Right cardiac atrium (tissue), 5 donors: Measurements from ENCODE around the gene SPATC1L. TPM values are rescaled to one million over a fixed set of nuclear protein-coding genes. Genes with fewer than 3 reads are reported as not detected.
"Not testable (repeated sequence)": the region's sequence is repeated elsewhere in the genome, so short reads cannot be mapped to it uniquely, and the experiment has no call there.

Experiments used
- ATAC-seq, 2 donors: fragments of 200-7000 bp; cut with Tn5 transposase; one replicate each; pipeline versions ENCODE4 v1.8.0 to v1.9.1; 2020; ENCODE audit warnings: moderate library complexity in 2 of 2, mild to moderate bottlenecking in 1 of 2
- DNase-seq, 3 donors: peaks; one replicate each; pipeline ENCODE4 v3.0.0-alpha.2; 2020
- H3K27ac ChIP-seq: one replicate; pipeline ENCODE4 v1.5.1; 2013; ENCODE audit warnings: mild to moderate bottlenecking, low read length, control low read depth, moderate library complexity
- H3K27me3 ChIP-seq: one replicate; pipeline ENCODE4 v1.6.1; 2013; ENCODE audit not compliant: control insufficient read depth, insufficient read depth
- H3K4me1 ChIP-seq: one replicate; pipeline ENCODE4 v1.6.1; 2013; ENCODE audit warnings: low read length; ENCODE audit not compliant: control insufficient read depth, insufficient read depth
- H3K4me3 ChIP-seq: one replicate; pipeline ENCODE4 v1.5.1; 2013; ENCODE audit warnings: low read length, control low read depth
- H3K9me3 ChIP-seq: one replicate; pipeline ENCODE4 v1.6.1; 2013; ENCODE audit warnings: low read length; ENCODE audit not compliant: control insufficient read depth
- WGBS: extraction: QIAGEN DNeasy Blood & Tissue Kit; methylation state at CpG from one replicate; pipeline ENCODE4 v1.1.7; 2013; 5-methylcytosine and 5-hydroxymethylcytosine counted together
- intact Hi-C, 4 donors: fragments of 100-400 bp; cut with DNase I; formaldehyde crosslinking; loops; one replicate each; pipeline versions ENCODE4 v1.11.0 to v1.14.0; 2022 to 2023
- polyA plus RNA-seq: library from polyadenylated mRNA; stranded (reverse); fragments of 200-250 nt; gene quantifications from one replicate; pipeline ENCODE4 v1.2.3, GENCODE V29; 2013
- total RNA-seq, 4 donors: library from RNA; stranded (reverse); fragmentation: NEBNext Ultra II Directional; extraction: Animal tissue kit (Norgen Biotek cat#: 25700); gene quantifications; one replicate each; pipeline ENCODE4 v1.2.1, GENCODE V29; 2021
- donor health status: healthy with polysubstance abuse.
- donor health status: DM: no; HTN: yes; CAD: no.
- donor health status: DM: no; HTN: no; CAD: no.
- donor health status: DM: no; HTN: yes; CAD: no; lungs with severe emphysema.
- donor health status: DM: yes; HTN: yes; CAD: no.

Gene SPATC1L
- total and polyA plus RNA-seq, 5 donors = 8.8 to 12.0 (median 11.3) TPM

DNA sequence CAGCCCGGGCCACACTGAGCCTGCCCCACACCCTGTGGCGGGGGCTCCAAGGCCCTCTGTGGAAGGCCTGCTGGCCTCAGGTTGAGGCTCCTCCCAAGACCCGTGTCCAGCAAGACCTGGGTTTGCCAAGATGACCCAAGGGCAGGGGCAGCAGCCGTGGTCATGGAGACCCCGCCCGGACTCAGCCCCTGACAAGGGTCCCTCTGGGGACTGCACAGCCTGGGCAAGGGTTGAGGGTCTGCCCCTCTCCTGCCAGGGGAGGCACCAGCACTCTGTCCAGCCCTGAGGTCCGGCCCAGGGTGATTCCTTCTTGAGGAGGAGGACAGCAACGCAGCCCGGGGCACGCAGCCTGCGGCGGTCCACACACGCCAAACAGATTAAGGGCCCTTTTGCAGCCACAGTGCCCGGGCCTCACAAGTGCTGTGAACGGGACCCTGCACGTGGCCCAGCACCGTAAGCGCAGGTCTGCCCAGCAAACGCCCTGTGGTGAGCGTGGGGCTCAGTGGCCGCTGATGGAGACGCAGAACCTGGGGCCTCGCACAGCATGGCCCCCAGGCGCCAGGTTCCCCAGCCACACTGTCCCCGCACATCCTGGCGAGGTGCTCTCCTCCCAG is 3.4 kb downstream of the SPATC1L start:
- no peak overlapping the region for H3K27ac ChIP-seq
- no peak overlapping the region for H3K4me3 ChIP-seq
- ATAC-seq (no peak), DNase-seq (no peak)
- H3K4me1 ChIP-seq = no peaks in the 10 kb centered on the region
- 90% methylated on average over 26 of the region's 26 CpGs for WGBS
- H3K27me3 ChIP-seq = no peaks in the 10 kb centered on the region
- H3K9me3 ChIP-seq = no peaks in the 10 kb centered on the region
- intact Hi-C loops = no loop called here

DNA sequence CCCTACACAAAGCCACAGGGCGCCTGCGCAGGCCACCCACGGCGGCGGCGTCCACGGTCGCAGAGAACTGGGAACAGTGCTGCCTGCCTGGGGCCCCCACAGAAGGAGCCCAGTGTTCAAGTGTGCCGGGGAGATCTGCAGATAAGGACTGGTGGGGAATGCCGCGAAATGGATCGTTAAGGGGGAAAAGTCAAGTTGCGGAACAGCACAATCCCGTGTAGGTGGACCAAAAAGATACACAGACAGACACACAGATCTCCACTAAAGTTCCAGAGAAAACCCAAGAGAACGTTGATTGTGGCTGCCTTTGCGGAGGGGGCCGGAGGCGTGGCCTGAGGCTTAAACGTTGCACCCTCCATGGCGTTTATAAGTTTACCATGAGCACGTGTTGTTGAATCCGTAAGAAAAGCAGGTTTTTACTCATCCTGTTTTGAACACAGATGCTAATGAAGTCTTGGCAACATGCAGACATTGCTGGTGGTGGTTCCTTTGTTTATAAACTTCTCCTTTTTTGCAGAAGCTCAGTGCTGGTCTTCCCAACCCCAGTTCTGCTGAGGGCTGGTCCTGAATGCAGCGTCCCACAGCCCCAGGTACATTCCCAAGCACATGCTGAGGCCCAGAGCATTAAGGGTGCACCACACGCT is 4.1 kb downstream of the SPATC1L start:
- Histone ChIP-seq H3K27ac (no peak overlapping the region), H3K4me1 (no peaks in the 10 kb centered on the region), H3K9me3 (no peaks in the 10 kb centered on the region), H3K4me3 (no peak overlapping the region), H3K27me3 (no peaks in the 10 kb centered on the region)
- intact Hi-C loops = no loop called here
- no peak for ATAC-seq
- WGBS = 83% methylated on average over 24 of the region's 24 CpGs
- DNase-seq = no peak

DNA sequence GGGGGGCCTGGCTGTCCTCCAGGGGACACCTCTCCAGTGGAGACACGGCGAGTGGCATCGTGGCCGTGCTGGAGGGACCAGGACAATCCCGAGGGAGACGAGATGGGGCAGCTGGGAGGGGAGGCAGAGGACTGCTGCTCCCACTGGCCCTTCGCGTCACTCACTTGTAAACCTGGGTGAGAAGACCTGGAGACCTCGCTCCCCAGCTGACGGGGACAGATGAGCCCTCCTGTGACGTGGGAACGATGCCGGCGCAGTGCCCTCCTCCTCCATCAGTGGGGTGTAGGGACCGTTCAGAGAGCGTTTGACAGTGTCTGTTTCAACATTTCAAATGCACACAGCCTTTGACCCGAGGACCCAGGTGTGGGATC is 4.6 kb downstream of the SPATC1L start:
- Histone ChIP-seq H3K9me3 (no peaks in the 10 kb centered on the region), H3K4me3 (no peak overlapping the region), H3K27ac (no peak overlapping the region), H3K27me3 (no peaks in the 10 kb centered on the region), H3K4me1 (no peaks in the 10 kb centered on the region)
- intact Hi-C loops = no loop called here
- DNase-seq (no peak), ATAC-seq (no peak)
- 87% methylated on average over 17 of the region's 17 CpGs for WGBS

DNA sequence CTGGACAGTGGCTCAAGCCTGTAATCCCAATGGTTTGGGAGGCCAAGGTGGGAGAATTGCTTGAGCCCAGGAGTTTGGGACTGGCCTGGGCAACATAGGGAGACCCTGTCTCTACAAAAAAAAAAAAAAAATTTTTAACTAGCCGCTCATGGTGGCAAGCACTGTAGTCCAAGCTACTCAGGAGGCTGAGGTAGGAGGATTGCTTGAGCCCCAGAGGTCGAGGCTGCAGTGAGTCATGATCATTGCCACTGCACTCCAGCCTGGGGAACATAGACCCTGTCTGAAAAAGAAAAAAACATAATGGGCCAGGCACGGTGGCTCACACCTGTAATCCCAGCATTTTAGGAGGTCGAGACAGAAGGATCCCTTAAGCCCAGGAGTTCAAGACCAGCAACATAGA is 5.3 kb downstream of the SPATC1L start:
- no peak for DNase-seq
- no peak for ATAC-seq
- intact Hi-C loops = no loop called here
- no peaks in the 10 kb centered on the region for H3K27me3 ChIP-seq
- no peak overlapping the region for H3K27ac ChIP-seq
- 89% methylated on average over 4 of the region's 4 CpGs for WGBS
- H3K9me3 ChIP-seq = no peaks in the 10 kb centered on the region
- no peak overlapping the region for H3K4me3 ChIP-seq
- H3K4me1 ChIP-seq = no peaks in the 10 kb centered on the region

DNA sequence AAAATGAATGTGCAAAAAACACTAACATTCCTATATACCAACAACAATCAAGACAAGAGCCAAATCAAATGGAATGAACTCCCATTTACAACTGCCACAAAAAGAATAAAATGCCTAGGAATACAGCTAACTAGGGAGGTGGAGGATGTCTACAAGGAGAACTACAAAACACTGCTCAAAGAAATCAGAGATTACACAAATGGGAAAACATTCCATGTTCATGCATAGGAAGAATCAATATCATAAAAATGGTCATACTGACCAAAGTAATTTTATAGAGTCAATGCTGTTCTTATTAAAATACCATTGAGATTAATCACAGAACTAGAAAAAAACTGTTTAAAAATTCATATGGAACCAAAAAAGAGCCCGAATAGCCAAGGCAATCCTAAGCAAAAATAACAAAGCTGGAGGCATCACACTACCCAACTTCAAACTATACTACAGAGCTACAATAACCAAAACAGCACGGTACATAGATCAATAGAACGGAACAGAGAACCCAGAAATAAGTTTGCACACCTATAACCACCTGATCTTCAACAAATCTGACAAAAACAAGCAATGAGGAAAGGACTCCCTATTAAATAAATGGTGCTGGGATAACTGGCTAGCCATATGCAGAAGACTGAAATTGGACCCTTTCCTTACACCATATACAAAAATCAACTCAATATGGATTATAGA is 7.7 kb downstream of the SPATC1L start:
- DNase-seq, H3K27me3 ChIP-seq, H3K9me3 ChIP-seq, H3K4me1 ChIP-seq, H3K4me3 ChIP-seq, intact Hi-C loops, H3K27ac ChIP-seq, ATAC-seq: not testable (repeated sequence)
- 94% methylated on average over 3 of the region's 3 CpGs for WGBS

DNA sequence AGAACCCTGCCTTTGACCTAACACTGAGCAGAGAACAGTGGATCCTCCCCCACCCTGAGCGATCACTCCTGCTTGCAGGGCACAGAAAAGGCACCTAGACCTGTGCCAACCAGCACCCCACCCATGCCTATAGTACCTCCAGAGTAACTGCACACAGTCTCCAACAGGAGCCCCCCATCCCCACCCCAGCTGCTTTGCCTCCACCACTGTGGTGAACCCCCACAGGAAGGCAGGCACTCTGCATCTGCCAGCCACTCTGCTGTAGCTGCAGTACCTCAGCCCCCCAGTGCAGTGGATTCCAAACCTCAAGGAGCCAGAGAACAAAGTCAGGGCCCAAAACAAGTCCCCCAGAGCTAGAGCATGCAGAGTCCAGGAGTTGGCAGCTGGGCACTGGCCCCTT is 10.7 kb downstream of the SPATC1L start:
- Histone ChIP-seq H3K9me3 (no peaks in the 10 kb centered on the region), H3K27ac (no peak overlapping the region), H3K4me1 (no peaks in the 10 kb centered on the region), H3K27me3 (no peaks in the 10 kb centered on the region), H3K4me3 (no peak overlapping the region)
- ATAC-seq = peak in 1 of 2 donors; percentile 18
- intact Hi-C loops = no loop called here
- WGBS = 95% methylated on average over 1 of the region's 1 CpG
- peak in 1 of 3 donors; percentile 19 for DNase-seq

DNA sequence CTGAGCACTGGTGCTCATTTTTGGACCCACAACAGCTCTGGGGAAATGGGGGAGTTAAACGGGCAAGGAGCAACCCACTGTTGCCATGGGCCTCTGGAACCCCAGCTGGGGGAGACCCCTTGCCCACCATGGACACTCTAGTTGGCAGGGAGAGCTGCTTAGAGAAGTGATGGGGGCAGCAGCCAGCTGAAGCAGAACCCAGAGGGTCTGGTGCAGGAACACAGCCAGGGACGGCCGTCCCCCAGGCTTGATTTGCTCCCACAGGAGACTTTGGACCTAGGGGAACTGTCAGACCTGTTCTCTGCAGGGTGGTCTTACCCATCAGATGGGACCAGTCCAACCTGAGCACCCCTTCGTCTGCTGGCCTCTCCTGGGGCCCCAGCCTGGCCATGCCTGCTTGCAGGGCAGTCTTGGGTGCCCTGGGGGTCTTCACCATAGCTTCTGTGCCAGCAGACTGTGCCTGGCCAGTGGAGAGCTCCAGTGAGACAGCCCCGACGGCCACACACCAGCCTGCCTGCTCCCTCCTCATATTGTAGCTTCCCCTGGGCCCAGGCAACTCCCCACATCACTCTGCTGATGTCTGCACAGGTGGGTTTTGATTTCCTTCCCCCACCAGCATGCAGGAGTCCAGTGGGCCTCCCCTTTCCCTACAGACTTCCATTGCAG is 11.3 kb downstream of the SPATC1L start:
- Histone ChIP-seq H3K4me3 (no peak overlapping the region), H3K27ac (no peak overlapping the region), H3K4me1 (no peaks in the 10 kb centered on the region), H3K27me3 (no peaks in the 10 kb centered on the region), H3K9me3 (no peaks in the 10 kb centered on the region)
- 90% methylated on average over 6 of the region's 6 CpGs for WGBS
- intact Hi-C loops = no loop called here
- DNase-seq (peak in 1 of 3 donors; percentile 20), ATAC-seq (peak in 1 of 2 donors; percentile 11)

DNA sequence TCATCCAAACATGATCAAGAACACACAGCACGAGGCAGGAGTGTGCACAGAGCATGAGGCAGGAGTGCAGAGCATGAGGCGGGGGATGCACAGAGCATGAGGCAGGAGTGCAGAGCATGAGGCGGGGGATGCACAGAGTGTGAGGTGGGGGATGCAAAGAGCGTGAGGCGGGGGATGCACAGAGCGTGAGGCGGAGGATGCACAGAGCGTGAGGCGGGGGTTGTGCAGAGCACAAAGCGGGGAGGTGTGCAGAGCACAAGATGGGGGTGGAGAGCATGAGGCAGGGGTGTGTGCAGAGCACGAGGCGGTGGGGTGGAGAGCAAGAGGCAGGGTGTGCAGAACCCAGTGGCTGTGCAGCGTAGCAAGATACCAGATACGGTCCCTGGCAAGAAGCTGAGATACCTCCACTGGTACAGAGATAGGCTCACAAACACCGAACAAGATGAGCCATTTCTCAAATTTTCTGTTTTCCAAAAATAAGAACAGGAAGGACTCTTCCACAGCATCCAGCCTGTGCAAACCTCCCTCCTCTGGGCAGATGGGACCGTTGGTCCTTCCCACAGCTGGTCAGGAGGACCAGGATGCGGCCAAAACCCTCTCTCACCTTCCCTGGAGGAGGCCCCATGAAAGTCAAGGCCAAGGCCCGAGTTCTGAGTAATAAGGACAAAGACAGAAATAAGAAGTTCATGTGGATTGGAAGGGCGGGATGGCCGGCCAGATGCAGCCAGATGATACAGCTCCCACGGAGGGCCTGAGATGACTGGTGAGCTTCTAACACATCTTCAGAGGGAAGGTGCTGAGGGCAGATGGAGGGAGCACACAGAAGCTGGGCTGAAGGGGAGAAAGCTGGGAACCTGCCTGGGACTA is 12.0 kb downstream of the SPATC1L start:
- H3K4me1 ChIP-seq = no peaks in the 10 kb centered on the region
- 87% methylated on average over 21 of the region's 21 CpGs for WGBS
- no peak overlapping the region for H3K27ac ChIP-seq
- no peak overlapping the region for H3K4me3 ChIP-seq
- no peaks in the 10 kb centered on the region for H3K27me3 ChIP-seq
- intact Hi-C loops = no loop called here
- ATAC-seq (peak in 1 of 2 donors; percentile 40), DNase-seq (peak in 2 of 3 donors; percentile 5 to 37)
- H3K9me3 ChIP-seq = no peaks in the 10 kb centered on the region

DNA sequence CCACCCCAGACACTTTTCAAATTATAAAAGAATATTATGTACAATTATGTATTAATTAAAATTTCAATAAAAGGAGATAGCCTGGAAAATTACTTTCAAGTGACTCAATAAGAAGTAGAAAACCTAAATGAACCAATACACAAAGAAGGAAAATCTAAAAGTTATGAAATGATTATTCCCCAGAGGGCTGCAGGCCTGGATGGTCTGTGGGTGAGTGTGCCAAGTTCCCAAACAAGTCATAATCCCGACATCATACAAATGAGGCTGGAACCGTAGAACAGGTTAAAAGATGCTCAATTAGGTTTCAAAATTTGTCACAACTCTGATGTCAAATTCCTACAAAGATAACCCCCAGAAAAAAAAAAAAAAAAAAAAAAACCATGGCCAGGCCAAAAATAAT is 12.7 kb downstream of the SPATC1L start:
- DNase-seq (peak in 1 of 3 donors; percentile 3), ATAC-seq (no peak)
- no peaks in the 10 kb centered on the region for H3K4me1 ChIP-seq
- intact Hi-C loops = no loop called here
- H3K9me3 ChIP-seq = no peaks in the 10 kb centered on the region
- H3K27ac ChIP-seq = no peak overlapping the region
- WGBS = 42% methylated on average over 2 of the region's 2 CpGs
- H3K27me3 ChIP-seq = no peaks in the 10 kb centered on the region
- H3K4me3 ChIP-seq = no peak overlapping the region

DNA sequence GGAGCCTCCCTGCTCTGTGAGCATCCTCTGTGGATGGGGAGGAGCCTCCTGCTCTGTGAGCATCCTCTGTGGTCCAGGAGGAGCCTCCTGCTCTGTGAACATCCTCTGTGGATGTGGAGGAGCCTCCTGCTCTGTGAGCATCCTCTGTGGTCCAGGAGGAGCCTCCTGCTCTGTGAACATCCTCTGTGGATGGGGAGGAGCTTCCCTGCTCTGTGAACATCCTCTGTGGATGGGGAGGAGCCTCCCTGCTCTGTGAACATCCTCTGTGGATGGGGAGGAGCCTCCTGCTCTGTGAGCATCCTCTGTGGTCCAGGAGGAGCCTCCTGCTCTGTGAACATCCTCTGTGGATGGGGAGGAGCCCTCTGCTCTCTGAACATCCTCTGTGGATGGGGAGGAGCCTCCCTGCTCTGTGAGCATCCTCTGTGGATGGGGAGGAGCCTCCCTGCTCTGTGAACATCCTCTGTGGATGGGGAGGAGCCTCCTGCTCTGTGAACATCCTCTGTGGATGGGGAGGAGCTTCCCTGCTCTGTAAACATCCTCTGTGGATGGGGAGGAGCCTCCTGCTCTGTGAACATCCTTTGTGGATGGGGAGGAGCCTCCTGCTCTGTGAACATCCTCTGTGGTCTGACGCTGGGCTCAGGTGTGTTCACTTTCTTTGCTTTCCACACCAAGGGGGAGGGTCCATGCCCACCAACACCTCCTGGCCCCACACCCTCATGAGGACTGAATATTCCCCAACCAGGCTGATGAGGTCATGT is 13.6 kb downstream of the SPATC1L start:
- ATAC-seq, H3K27ac ChIP-seq, H3K9me3 ChIP-seq, H3K27me3 ChIP-seq, H3K4me1 ChIP-seq, intact Hi-C loops, H3K4me3 ChIP-seq: not testable (repeated sequence)
- DNase-seq = peak in 1 of 3 donors; percentile 4
- 85% methylated on average over 1 of the region's 1 CpG for WGBS
